C4-2B (cell line): Measurements from ENCODE around the gene TBX3.
"Not testable (repeated sequence)": the region's sequence is repeated elsewhere in the genome, so short reads cannot be mapped to it uniquely, and the experiment has no call there.

ENCODE experiments used
- H3K27ac ChIP-seq: fragments of 450-650 bp; 2 replicates; pipeline ENCODE4 v1.5.1; 2017
- CTCF ChIP-seq: fragments of 450-650 bp; conservative IDR thresholded peaks from 2 replicates; pipeline ENCODE4 v1.5.1; 2017; ENCODE audit warnings: mild to moderate bottlenecking
- ZFX ChIP-seq: fragments of 450-650 bp; IDR thresholded peaks from 2 replicates; pipeline ENCODE4 v1.6.1; 2017

TBX3 gene

GRCh38 chr12:114711689-114712152 lies 27.7 kb upstream of the TBX3 start:
- H3K27ac ChIP-seq: no peak overlapping the region
- no peak for TF ChIP-seq ZFX
- no peak for TF ChIP-seq CTCF

- H3K27ac ChIP-seq: no peak overlapping the region
- TF ChIP-seq CTCF: no peak
- no peak for TF ChIP-seq ZFX
These were observed 26.2 kb upstream of the TBX3 start for GRCh38 chr12:114710151-114710550.

GRCh38 chr12:114709112-114709511 lies 25.1 kb upstream of the TBX3 start:
- no peak for TF ChIP-seq CTCF
- TF ChIP-seq ZFX: no peak
- H3K27ac ChIP-seq: no peak overlapping the region

DNA sequence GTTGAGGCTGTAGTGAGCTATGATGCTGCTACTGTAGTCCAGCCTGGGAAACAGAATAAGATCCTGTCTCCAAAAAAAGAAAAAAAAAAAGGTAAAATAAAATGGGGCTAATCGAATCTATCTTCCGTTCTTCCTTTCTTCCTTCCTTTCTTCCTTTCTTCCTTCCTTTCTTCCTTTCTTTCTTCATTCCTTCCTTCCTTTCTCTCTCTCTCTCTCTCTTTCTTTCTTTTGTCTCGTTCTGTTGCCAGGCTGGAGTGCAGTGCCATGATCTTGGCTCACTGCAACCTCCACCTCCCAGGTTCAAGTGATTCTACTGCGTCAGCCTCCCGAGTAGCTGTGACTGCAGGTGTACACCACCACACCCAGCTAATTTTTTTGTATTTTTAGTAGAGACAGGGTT lies 24.6 kb upstream of the TBX3 start:
- H3K27ac ChIP-seq: not testable (repeated sequence)

DNA sequence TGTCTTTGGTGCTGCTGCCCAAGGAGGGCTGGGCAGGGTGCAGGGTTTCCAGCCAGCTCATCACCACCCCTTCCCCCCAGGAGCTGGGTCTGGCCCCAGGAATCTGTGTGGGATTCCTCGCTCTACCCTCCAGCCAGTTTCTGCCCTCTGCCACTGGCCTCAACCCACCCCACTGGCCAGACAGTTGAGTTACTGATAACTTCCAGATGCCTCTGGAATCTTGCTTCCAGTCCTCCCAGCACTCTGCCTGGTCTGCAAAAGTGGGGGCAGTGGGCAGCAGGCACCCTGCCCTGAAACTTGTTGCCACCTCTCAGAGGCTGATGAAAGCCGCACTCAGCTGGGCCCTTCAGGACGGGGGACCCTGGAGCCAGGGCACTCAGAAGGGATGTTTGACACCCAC lies 20.1 kb upstream of the TBX3 start:
- TF ChIP-seq ZFX (no peak), CTCF (no peak)
- H3K27ac ChIP-seq: no peak overlapping the region

- no peak overlapping the region for H3K27ac ChIP-seq
- no peak for TF ChIP-seq CTCF
- TF ChIP-seq ZFX: no peak
These were observed 19.1 kb upstream of the TBX3 start for GRCh38 chr12:114703060-114703493.

- H3K27ac ChIP-seq: no peak overlapping the region
- TF ChIP-seq ZFX (no peak), CTCF (no peak)
These were observed 18.5 kb upstream of the TBX3 start for GRCh38 chr12:114702462-114702861.

DNA sequence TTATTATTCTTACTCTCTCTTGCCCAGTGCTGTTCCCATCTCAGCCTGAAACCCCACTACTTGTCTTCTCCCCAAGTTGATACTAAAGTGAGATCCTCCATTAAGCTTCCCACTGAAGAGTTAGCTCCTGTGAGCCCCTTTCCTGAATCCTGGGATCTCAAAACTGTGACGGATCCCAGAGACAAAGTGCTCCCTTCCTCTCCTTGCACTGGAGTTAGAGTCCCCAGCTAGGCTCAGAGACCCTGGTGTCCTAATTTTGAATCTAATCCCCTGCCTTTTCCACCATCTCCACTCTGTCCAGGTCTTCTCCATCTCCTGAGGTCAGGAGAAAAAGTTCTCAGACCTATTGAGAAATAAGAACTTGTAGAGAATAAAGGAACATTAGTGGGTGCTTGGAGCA lies 17.6 kb upstream of the TBX3 start:
- TF ChIP-seq CTCF (no peak), ZFX (no peak)
- no peak overlapping the region for H3K27ac ChIP-seq
